IPS DF 4.7 (cell line): ENCODE results near the gene P3H1.
"Not testable (repeated sequence)": the region's sequence is repeated elsewhere in the genome, so short reads cannot be mapped to it uniquely, and the experiment has no call there.

ENCODE experiments used
- DNase-seq: peaks from one replicate; pipeline ENCODE4 v3.0.0-alpha.2; 2013; ENCODE audit warnings: low spot score; ENCODE audit errors: extremely low read depth

P3H1 gene

GRCh38 chr1:42730988-42731387, 35.8 kb downstream of the P3H1 start:
- DNase-seq: no peak

- DNase-seq: no peak
Observed at GRCh38 chr1:42730002-42730401, 36.8 kb downstream of the P3H1 start.

GRCh38 chr1:42725820-42726219, 41.0 kb downstream of the P3H1 start:
- not testable (repeated sequence) for DNase-seq

DNA sequence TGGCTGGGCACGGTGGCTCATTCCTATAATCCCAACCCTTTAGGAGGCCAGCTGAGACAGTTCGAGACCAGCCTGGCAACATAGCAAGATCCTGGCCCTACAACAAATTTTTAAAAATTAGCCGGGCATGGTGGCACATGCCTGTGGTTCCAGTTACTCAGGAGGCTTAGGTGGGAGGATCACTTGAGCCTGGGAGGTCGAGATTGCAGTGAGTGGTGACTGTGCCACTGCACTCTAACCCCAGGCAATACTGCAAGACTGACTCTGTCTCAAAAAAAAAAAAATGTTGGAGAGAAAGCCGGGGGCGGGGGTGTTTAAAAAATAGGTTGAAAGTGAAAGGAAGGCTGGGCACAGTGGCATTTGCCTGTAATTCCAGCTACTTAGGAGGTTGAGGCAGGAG, 43.3 kb downstream of the P3H1 start:
- no peak for DNase-seq

DNA sequence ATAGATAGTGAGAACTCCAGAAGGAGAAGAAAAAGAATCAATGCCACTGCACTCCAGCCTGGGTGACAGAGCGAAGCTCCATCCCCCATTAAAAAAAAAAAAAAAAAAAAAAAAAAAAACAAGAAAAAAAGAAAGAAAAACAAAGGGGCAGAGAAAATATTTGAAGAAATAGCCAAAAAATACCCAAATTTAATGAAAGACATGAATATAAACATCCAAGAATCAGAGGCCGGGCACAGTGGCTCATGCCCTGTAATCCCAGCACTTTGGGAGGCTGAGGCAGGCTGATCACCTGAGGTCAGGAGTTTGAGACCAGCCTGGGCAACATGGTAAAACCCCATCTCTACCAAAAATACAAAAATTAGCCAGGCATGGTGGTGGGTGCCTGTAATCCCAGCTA, 44.4 kb downstream of the P3H1 start:
- not testable (repeated sequence) for DNase-seq

DNA sequence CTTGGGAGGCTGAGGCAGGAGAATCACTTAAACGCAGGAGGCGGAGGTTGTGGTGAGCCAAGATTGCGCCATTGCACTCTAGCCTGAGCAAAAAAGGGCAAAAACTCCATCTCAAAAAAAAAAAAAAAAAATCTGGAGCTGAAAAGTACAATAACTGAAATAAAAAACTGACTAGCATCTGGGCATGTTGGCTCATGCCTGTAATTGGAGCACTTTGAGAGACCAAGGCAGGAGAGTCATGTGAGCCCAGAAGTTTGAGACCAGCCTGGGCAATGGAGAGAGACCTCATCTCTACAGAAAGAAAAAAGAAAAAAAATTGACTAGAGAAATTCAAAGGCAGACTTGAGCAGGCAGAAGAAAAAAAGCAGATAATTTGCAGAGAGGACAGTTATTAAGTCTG, 44.9 kb downstream of the P3H1 start:
- DNase-seq: no peak

GRCh38 chr1:42720868-42721267, 46.0 kb downstream of the P3H1 start:
- DNase-seq: no peak

DNA sequence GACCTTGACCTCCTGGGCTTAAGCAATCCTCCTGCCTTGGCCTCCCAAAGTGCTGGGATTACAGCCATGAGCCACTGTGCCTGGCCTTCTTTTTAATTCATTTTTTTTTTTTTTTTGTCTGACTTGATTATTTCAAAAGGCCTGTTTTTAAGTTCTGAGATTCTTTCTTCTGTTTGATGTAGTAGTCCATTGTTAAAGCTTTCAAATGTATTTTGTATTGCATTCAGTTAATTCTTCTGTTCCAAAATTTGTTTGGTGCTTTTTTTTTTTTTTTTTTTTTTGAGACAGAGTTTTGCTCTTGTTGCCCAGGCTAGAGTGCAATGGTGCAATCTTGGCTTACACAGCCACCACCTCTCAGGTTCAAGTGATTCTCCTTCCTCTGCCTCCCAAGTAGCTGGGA, 52.4 kb downstream of the P3H1 start:
- DNase-seq: not testable (repeated sequence)

DNA sequence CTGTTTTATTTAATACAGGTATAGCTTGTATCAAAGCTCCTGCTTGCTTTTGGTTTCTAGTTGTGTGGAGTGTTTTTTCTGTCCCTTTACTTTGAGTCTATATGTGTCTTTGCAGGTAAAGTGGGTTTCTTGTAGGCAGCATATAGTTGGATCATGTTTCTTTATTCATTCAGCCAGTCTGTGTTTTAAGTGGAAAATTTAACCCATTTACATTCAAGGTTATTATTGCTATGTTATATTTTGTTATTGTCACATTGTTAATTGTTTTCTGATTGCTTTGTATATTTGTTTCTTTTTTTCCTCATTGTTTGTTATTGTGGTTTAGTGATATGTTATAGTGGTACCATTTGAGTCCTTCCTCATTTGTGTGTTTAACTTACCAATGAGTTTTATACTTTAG, 53.5 kb downstream of the P3H1 start:
- DNase-seq: no peak

- DNase-seq: not testable (repeated sequence)
Observed at GRCh38 chr1:42712808-42713207, 54.0 kb downstream of the P3H1 start.

GRCh38 chr1:42703888-42704464, 62.9 kb downstream of the P3H1 start:
- DNase-seq: no peak

DNA sequence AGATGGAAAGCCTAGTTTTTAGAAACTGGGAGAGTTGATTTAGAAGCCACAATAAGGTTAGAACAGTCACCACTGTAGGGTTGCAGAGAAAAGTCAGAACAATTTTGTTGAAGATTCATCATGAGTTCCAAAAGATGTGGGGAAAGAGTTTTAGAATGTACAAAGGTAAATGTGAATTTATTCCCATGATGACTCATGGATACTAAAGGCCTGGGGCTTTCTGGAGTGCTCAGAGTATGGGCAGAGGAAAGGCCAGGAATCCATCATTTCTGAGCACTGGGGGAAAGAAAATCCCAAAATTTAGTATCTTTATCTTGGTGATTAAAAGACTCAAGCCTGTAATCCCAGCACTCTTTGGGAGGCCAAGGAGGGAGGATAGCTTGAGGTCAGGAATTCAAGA, 66.8 kb downstream of the P3H1 start:
- no peak for DNase-seq

- no peak for DNase-seq
Observed at GRCh38 chr1:42698081-42698813, 68.6 kb downstream of the P3H1 start.
